Measurements from ENCODE around the gene BTBD7.
A peak's percentile ranks its signal among the peaks of the same experiment; 100 is the strongest.

Gene BTBD7

GRCh38 chr14:93299866-93300265 lies 33.0 kb downstream of the BTBD7 start:
- H3K4me3 ChIP-seq (ENCODE audit: low read depth, low read length): no peak overlapping the region
- TF ChIP-seq MYC (IDR thresholded peaks at IDR 0.05; ENCODE audit: low read depth, low read length) (no peak), CTCF (IDR thresholded peaks at IDR 0.05; ENCODE audit: low read depth, low read length) (no peak), POLR2A (IDR thresholded peaks at IDR 0.05; ENCODE audit: extremely low read depth, insufficient read length) (no peak)
- peak; percentile 59 for DNase-seq (ENCODE audit: low read depth)

GRCh38 chr14:93299416-93299815 lies 33.4 kb downstream of the BTBD7 start:
- H3K4me3 ChIP-seq (ENCODE audit: low read depth, low read length): no peak overlapping the region
- TF ChIP-seq POLR2A (IDR thresholded peaks at IDR 0.05; ENCODE audit: extremely low read depth, insufficient read length) (no peak), MAX (IDR thresholded peaks at IDR 0.05; ENCODE audit: low read depth, low read length) (no peak), CTCF (IDR thresholded peaks at IDR 0.05; ENCODE audit: low read depth, low read length) (no peak), MYC (IDR thresholded peaks at IDR 0.05; ENCODE audit: low read depth, low read length) (no peak)
- DNase-seq (ENCODE audit: low read depth): peak; percentile 25

GRCh38 chr14:93295541-93296220 lies 37.2 kb downstream of the BTBD7 start:
- no peak overlapping the region for H3K4me3 ChIP-seq (ENCODE audit: low read depth, low read length)
- no peak for DNase-seq (ENCODE audit: low read depth)
- TF ChIP-seq CTCF (IDR thresholded peaks at IDR 0.05; ENCODE audit: low read depth, low read length) (no peak), POLR2A (IDR thresholded peaks at IDR 0.05; ENCODE audit: extremely low read depth, insufficient read length) (no peak), MYC (IDR thresholded peaks at IDR 0.05; ENCODE audit: low read depth, low read length) (no peak), MAX (IDR thresholded peaks at IDR 0.05; ENCODE audit: low read depth, low read length) (no peak)

GRCh38 chr14:93286212-93286890 lies 46.5 kb downstream of the BTBD7 start:
- DNase-seq (ENCODE audit: low read depth): no peak
- H3K4me3 ChIP-seq (ENCODE audit: low read depth, low read length): no peak overlapping the region
- TF ChIP-seq MAX (IDR thresholded peaks at IDR 0.05; ENCODE audit: low read depth, low read length) (no peak), POLR2A (IDR thresholded peaks at IDR 0.05; ENCODE audit: extremely low read depth, insufficient read length) (no peak), MYC (IDR thresholded peaks at IDR 0.05; ENCODE audit: low read depth, low read length) (no peak), CTCF (IDR thresholded peaks at IDR 0.05; ENCODE audit: low read depth, low read length) (no peak)

GRCh38 chr14:93285044-93285443 lies 47.8 kb downstream of the BTBD7 start:
- no peak for DNase-seq (ENCODE audit: low read depth)
- H3K4me3 ChIP-seq (ENCODE audit: low read depth, low read length): no peak overlapping the region
- TF ChIP-seq MYC (IDR thresholded peaks at IDR 0.05; ENCODE audit: low read depth, low read length) (no peak), MAX (IDR thresholded peaks at IDR 0.05; ENCODE audit: low read depth, low read length) (no peak), POLR2A (IDR thresholded peaks at IDR 0.05; ENCODE audit: extremely low read depth, insufficient read length) (no peak), CTCF (IDR thresholded peaks at IDR 0.05; ENCODE audit: low read depth, low read length) (no peak)
